ENCODE measurements around the gene SIRT2. TPM values are rescaled to one million over a fixed set of nuclear protein-coding genes. Genes with fewer than 3 reads are reported as not detected.

SIRT2 gene
- polyA plus RNA-seq, 3 donors = 57.5 to 65.9 (median 64.3) TPM

GRCh38 chr19:38853214-38853613, 46.2 kb downstream of the SIRT2 start:
- Mint-ChIP-seq H3K27me3 (ENCODE audit: low read depth in 3 of 3) (peaks cover 0 to 7% (median 5%) of the 10 kb centered on the region in 3 donors), H3K27ac (peak overlapping the region in 6 of 7 donors; percentile 92 to 99 (median 94)), H3K36me3 (peaks cover 4 to 7% of the 10 kb centered on the region in 2 donors), H3K4me3 (peak overlapping the region; percentile 89 to 96), H3K4me1 (peaks cover 36% of the 10 kb centered on the region), H3K9me3 (peaks cover 0 to 3% (median 0%) of the 10 kb centered on the region in 7 donors)
- Histone ChIP-seq H3K79me2 (ENCODE audit: insufficient read depth, low read length) (peaks cover 20% of the 10 kb centered on the region), H3K9ac (ENCODE audit: insufficient read depth, low read length, poor library complexity, severe bottlenecking) (peak overlapping the region; percentile 99), H4K20me1 (ENCODE audit: insufficient read depth, low read length) (peaks cover 10% of the 10 kb centered on the region), H2AFZ (ENCODE audit: insufficient read depth, low read depth, low read length, poor library complexity, severe bottlenecking) (peak overlapping the region; percentile 80), H3K36me3 (replicated peaks in 1 of 2; ENCODE audit: control insufficient read depth in 1 of 2, insufficient read depth in 2 of 2, low read length in 2 of 2) (peaks cover 0 to 4% of the 10 kb centered on the region in 2 donors), H3K4me3 (replicated peaks in 1 of 3; ENCODE audit: low read depth in 2 of 3, low read length in 3 of 3) (peak overlapping the region in 1 of 3 experiments; percentile 90), H3K4me2 (replicated peaks; ENCODE audit: extremely low read depth, low read length, poor library complexity, severe bottlenecking) (peak overlapping the region; percentile 90), H3K4me1 (ENCODE audit: control insufficient read depth in 1 of 2, insufficient read depth in 2 of 2, low read length in 2 of 2) (peaks cover 36 to 45% of the 10 kb centered on the region in 2 donors), H3K9me3 (replicated peaks in 1 of 2; ENCODE audit: control insufficient read depth in 1 of 2, insufficient read depth in 1 of 2, low read length in 2 of 2) (no peaks in the 10 kb centered on the region), H3K27ac (ENCODE audit: low read depth in 1 of 2, low read length in 2 of 2) (peak overlapping the region; percentile 93 to 98), H3K27me3 (ENCODE audit: control insufficient read depth in 2 of 2, insufficient read depth in 2 of 2, low read length in 2 of 2) (no peaks in the 10 kb centered on the region)
- no peak for DNase-seq
- WGBS (ENCODE audit: insufficient coverage) = 98% methylated on average over 11 of the region's 17 CpGs
- intact Hi-C loops (cut with micrococcal nuclease) = loop anchor here (2.0 to 5.0 kb wide), 2 partner anchors 16 to 44 kb away; partner anchors contain the start of genes NFKBIB (in 1 of the 2) and SIRT2 (in 1 of the 2)
- no peak for TF ChIP-seq CTCF (IDR thresholded peaks at IDR 0.05)

GRCh38 chr19:38852231-38853044, 47.0 kb downstream of the SIRT2 start:
- TF ChIP-seq CTCF (IDR thresholded peaks at IDR 0.05) = no peak
- peaks cover 0 to 3% (median 0%) of the 10 kb centered on the region in 7 donors for H3K9me3 Mint-ChIP-seq
- Histone ChIP-seq H3K9ac (ENCODE audit: insufficient read depth, low read length, poor library complexity, severe bottlenecking) (peak overlapping the region; percentile 99), H3K36me3 (replicated peaks in 1 of 2; ENCODE audit: control insufficient read depth in 1 of 2, insufficient read depth in 2 of 2, low read length in 2 of 2) (peaks cover 4 to 11% of the 10 kb centered on the region in 2 donors), H3K4me2 (replicated peaks; ENCODE audit: extremely low read depth, low read length, poor library complexity, severe bottlenecking) (peak overlapping the region; percentile 90), H2AFZ (ENCODE audit: insufficient read depth, low read depth, low read length, poor library complexity, severe bottlenecking) (peak overlapping the region; percentile 80), H3K9me3 (replicated peaks in 1 of 2; ENCODE audit: control insufficient read depth in 1 of 2, insufficient read depth in 1 of 2, low read length in 2 of 2) (no peaks in the 10 kb centered on the region), H3K4me1 (ENCODE audit: control insufficient read depth in 1 of 2, insufficient read depth in 2 of 2, low read length in 2 of 2) (peaks cover 36 to 48% of the 10 kb centered on the region in 2 donors), H3K27me3 (ENCODE audit: control insufficient read depth in 2 of 2, insufficient read depth in 2 of 2, low read length in 2 of 2) (no peaks in the 10 kb centered on the region), H3K79me2 (ENCODE audit: insufficient read depth, low read length) (peaks cover 28% of the 10 kb centered on the region), H4K20me1 (ENCODE audit: insufficient read depth, low read length) (peaks cover 18% of the 10 kb centered on the region), H3K4me3 (replicated peaks in 1 of 3; ENCODE audit: low read depth in 2 of 3, low read length in 3 of 3) (peak overlapping the region; percentile 83 to 90 (median 84)), H3K27ac (ENCODE audit: low read depth in 1 of 2, low read length in 2 of 2) (peak overlapping the region; percentile 93 to 98)
- H3K36me3 Mint-ChIP-seq = peaks cover 8 to 15% of the 10 kb centered on the region in 2 donors
- WGBS (ENCODE audit: insufficient coverage) = 1% methylated on average over 14 of the region's 52 CpGs
- intact Hi-C loops (cut with micrococcal nuclease) = loop anchor here (2.0 to 5.0 kb wide), 2 partner anchors 16 to 45 kb away; partner anchors contain the start of genes NFKBIB (in 1 of the 2) and SIRT2 (in 1 of the 2)
- H3K4me3 Mint-ChIP-seq = peak overlapping the region; percentile 89 to 96
- peaks cover 34% of the 10 kb centered on the region for H3K4me1 Mint-ChIP-seq
- peak overlapping the region; percentile 92 to 99 (median 94) for H3K27ac Mint-ChIP-seq
- peaks cover 0 to 7% (median 5%) of the 10 kb centered on the region in 3 donors for H3K27me3 Mint-ChIP-seq (ENCODE audit: low read depth in 3 of 3)
- peak; percentile 83 to 95 (median 87) for DNase-seq
